DMS53 (cell line): Measurements from ENCODE around the gene SHC2.

Experiments used
- DNase-seq: peaks from one replicate; lab custom pipeline; 2025; lab: John Stamatoyannopoulos, UW

Gene SHC2, protein sequence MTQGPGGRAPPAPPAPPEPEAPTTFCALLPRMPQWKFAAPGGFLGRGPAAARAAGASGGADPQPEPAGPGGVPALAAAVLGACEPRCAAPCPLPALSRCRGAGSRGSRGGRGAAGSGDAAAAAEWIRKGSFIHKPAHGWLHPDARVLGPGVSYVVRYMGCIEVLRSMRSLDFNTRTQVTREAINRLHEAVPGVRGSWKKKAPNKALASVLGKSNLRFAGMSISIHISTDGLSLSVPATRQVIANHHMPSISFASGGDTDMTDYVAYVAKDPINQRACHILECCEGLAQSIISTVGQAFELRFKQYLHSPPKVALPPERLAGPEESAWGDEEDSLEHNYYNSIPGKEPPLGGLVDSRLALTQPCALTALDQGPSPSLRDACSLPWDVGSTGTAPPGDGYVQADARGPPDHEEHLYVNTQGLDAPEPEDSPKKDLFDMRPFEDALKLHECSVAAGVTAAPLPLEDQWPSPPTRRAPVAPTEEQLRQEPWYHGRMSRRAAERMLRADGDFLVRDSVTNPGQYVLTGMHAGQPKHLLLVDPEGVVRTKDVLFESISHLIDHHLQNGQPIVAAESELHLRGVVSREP

GRCh38 chr19:460877-461720 lies at the start of gene SHC2:
Gene SHC2, minus strand, starts transcription at chr19:461033. Its CDS starts 37 bp downstream, at chr19:460996.
- DNase-seq = no peak

GRCh38 chr19:508204-509150 lies 47.6 kb upstream of the SHC2 start:
- DNase-seq = no peak

DNA sequence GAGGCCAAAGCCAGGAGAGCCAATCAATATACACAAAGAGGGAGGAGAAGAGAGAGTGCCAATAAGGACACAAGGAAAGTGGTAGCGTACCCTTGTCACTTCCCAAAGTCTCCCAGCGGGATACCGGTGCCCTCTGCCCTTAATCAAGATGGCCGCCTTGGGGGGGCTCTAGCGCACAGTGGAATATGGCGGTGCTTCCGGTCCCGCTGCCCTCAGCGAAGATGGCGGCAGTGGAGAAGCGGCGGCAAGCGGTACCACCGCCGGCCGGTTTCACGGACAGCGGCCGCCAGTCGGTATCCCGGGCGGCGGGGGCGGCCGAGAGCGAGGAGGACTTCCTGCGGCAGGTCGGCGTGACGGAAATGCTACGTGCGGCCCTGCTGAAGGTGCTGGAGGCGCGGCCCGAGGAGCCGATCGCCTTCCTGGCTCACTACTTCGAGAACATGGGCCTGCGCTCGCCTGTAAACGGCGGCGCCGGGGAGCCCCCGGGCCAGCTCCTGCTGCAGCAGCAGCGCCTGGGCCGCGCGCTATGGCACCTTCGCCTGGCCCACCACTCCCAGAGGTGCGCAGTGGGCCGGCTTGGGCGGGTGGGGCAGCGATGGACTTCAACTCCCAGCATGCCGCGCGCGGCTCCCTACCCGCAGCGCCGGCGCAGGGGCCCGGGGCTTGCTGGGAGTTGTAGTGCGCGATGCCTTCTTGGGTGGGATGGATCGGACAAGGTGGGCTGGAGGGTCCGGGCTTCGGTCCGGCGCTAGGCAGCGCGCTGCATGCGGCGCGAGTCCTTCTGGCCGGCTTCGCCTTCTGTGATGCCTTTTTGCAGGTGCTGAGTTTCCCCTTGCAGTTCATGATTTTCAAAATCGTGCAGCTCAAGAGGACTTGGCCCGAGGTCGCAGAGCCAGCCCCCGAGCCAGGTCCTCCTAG lies 46.7 kb upstream of the SHC2 start, which contains the start of gene TPGS1:
Gene TPGS1, plus strand, starts transcription at position 212 of the 918 bp plus-strand sequence. Its CDS starts 10 bp downstream, at position 222.
- peak; percentile 83 for DNase-seq

DNA sequence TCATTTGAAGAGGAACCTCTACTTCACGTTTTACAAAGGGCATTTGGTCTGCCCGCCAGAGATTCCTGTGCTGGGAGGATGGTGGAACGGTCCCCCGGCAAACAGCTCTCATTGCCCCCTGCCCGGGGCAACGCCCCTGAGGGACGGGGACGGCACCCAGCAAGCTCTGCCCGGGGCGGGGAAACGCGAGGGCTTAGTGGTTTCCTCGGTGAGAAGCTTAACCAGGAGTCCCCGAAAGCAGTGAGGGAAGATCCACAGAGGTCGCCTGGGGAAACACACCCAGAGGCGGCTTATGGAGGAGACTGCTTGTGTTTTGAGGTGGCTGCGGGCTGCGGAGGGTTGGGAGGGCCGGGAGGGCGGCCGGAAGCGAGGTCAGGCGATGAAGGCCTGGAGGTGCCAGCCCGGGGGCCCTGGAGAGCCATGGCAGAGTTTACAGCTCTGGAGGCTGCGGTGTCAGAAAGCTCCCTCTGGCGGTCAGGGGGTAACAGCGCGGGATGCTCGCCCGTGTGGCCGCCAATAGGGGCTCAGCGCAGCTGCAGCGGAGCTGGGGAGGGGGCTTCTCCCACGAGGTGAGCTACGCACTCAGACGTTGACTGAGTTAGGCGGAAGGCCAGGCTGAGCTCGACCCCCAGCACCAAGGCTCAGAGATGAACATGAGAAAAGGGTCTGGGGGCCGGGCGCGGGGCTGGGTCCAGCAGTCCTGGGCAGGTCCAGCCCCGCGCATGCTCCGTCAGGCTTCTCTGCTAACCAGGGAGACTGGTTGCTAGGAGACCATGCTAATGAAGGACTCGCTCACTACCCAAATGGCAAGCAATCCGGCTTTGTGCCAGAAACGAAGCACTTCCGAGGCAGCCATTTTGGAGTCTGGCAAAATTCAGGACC lies 45.8 kb upstream of the SHC2 start:
- DNase-seq = peak; percentile 98

DNA sequence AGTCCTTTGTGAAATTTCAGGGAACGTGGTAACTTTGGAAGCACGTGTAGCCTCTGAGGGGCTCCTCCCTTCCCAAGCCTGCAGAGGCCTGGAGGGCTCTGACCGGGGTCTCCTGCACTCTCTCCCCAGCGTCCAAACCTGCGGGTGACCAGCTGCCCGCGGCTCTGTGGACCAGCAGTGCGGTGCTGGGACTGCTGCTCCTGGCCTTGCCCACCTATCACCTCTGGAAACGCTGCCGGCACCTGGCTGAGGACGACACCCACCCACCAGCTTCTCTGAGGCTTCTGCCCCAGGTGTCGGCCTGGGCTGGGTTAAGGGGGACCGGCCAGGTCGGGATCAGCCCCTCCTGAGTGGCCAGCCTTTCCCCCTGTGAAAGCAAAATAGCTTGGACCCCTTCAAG lies 43.8 kb upstream of the SHC2 start:
- no peak for DNase-seq

GRCh38 chr19:501646-502045 lies 40.8 kb upstream of the SHC2 start:
- no peak for DNase-seq

DNA sequence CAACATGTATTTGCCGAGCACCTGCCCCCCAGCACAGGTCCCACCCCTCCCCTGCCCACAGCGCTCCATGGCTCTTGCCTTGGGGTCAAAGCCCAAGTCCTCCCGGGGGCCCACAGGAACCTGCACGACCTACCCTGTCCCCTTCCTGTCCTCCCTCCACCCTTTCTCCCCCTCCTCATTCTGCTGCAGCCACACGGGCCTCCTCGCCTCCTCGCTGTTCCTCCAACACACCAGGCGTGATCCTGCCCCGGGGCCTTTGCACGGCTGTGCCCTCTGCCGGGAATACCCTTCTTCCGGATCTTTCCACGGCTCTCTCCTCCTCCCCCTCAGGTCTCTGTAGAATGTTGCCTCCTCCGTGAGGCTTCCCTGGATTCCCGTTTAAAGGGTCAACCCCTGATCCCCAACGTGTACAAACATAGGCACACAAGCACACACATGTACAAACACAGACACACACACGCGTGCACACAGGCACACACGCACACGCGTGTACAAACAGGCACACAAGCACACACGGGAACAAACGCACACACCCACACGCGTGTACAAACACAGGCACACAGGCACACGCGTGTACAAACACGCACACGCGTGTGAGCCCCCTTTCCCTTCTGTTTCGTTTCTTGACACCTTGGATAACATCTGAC lies 38.3 kb upstream of the SHC2 start:
- no peak for DNase-seq

GRCh38 chr19:498511-498891 lies 37.7 kb upstream of the SHC2 start:
- no peak for DNase-seq

DNA sequence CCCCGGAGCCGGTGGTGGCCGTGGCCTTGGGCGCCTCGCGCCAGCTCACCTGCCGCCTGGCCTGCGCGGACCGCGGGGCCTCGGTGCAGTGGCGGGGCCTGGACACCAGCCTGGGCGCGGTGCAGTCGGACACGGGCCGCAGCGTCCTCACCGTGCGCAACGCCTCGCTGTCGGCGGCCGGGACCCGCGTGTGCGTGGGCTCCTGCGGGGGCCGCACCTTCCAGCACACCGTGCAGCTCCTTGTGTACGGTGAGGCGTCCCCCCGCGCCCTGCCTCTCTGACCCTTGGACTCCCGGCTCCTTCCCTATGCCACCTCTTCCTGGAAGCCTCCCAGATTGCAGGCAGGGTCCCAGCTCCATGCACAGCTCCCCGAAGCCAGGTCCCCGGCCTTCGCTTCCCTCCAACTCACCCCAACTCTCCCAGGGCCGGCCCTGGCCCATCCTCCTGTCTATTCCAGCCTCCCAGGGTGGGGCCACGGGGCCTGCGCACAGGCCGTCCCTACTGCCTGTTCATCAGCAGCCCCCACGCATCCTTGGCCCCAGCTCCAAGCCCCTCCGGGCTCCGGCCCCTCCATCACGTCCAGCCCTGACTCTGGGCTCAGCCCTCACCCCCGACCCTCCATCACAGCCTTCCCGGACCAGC lies 37.2 kb upstream of the SHC2 start:
- peak; percentile 30 for DNase-seq

DNA sequence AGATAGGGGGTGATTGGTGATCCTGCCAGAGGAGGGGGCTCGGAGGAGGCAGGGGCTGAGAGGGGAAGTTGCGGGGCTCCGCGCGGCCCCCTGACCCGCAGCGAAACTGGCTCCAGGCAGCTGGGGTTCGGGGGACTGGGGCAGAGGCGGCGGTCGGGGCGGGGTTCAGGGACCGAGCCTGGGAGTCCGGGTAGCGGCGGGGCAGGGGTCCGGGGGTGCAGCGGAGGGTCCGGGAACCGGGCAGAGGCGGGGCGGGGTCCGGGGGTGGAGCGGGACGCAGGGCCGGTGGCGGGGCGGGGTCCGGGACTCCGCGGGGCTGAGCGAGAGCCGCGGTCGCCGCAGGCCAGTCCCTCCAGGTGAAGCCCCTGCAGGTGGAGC lies 36.6 kb upstream of the SHC2 start:
- no peak for DNase-seq

DNA sequence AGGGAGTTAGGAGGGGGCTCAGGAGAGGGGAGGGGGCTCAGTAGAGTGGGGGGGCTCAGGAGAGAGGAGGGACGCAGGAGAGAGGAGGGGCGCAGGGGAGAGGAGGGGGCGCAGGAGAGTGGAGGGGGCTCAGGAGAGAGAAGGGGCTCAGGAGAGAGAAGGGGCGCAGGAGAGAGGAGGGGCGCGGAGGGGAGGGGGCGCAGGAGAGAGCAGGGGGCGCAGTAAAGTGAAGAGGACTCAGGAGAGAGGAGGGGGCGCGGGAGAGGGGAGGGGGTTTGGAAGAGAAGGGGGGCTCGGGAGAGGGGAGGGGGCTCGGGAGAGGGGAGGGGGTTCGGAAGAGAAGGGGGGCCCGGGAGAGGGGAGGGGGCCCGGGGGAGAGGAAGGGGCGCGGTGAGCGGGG lies 36.2 kb upstream of the SHC2 start:
- no peak for DNase-seq

GRCh38 chr19:496112-496665 lies 35.4 kb upstream of the SHC2 start, which contains the start of gene MADCAM1:
Gene MADCAM1, plus strand, starts transcription at chr19:496486. Its CDS starts 14 bp downstream, at chr19:496500.
- no peak for DNase-seq

GRCh38 chr19:495402-496111 lies 34.7 kb upstream of the SHC2 start:
- DNase-seq = peak; percentile 63

GRCh38 chr19:495081-495401 lies 34.2 kb upstream of the SHC2 start:
- no peak for DNase-seq

GRCh38 chr19:494171-495080 lies 33.6 kb upstream of the SHC2 start:
- peak; percentile 31 for DNase-seq

DNA sequence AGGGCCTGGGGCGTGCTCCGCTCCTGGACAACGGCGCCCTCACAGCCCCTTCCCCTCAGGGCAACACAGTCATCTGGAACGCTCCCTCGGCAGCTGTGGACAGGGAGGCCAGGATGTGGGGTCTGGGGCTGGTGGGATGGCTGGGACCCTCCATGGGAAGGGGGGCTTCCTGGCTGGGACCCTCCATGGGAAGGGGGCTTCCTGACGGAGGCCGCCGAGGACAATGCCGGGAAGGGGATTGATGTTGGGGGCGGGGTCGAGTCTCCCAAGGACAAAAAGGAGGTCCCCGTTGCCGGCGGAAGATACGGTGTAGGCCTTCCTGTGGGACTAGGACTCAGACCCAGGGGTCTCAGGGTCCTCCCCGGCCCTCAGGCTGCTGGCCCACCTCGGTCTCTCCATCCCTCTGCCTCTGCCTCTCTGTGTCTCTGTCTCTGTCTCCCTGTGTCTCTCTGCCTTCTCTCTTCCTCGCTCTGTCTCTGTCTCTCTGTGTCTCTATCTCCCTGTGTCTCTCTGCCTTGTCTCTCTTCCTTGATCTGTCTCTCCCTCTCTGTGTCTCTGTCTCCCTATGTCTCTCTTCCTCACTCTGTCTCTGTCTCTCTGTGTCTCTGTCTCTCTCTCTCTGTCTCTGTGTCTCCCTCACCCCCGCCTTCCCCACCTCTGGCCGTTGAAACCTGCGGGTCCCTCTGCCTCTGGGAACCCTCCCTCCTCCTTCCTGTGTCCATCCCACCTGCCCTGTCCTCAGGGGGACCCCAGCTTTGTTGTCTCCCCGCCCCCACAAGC lies 32.7 kb upstream of the SHC2 start:
- no peak for DNase-seq
